Esophagus squamous epithelium (tissue), 4 donors: ENCODE results near the gene TMEM100.

Experiments
- POLR2A ChIP-seq, 4 donors: fragments of 450-650 bp; IDR thresholded peaks; one replicate each; pipeline ENCODE4 v1.6.1; 2017; ENCODE audit warnings: antibody characterized with exemption in 4 of 4, mild to moderate bottlenecking in 4 of 4, moderate library complexity in 3 of 4
- TF ChIP-seq, protein P1 (sequence below), 6 experiments: fragments of 450-650 bp in 4 of 6; fragments of 200-600 bp in 2 of 6; sonication (generic) in 2 of 6; IDR thresholded peaks; one replicate each; pipeline ENCODE4 v1.5.1; 2016 to 2019; ENCODE audit warnings: antibody characterized with exemption in 6 of 6, mild to moderate bottlenecking in 4 of 6, moderate library complexity in 4 of 6

DNA sequence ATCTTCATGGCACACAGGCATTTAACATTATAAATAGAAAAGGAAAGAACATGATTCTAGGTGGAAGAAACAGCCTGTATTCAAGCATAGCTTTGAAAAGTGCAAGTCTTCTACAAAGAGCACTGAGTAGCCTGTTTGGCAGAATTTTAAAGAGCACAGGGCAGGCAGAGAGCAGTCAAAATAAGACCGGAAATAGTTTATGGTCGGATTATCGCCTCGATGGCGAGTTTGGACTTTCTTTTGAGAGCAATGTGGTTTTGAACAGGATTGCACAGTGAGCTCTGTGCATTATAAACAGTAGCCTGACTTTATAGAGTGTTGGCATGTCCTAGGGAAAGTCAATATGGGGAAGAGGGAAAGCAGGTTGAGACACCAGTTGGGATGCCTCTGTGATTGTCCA is 6.2 kb upstream of the TMEM100 start:
- TF ChIP-seq, protein P1, sequence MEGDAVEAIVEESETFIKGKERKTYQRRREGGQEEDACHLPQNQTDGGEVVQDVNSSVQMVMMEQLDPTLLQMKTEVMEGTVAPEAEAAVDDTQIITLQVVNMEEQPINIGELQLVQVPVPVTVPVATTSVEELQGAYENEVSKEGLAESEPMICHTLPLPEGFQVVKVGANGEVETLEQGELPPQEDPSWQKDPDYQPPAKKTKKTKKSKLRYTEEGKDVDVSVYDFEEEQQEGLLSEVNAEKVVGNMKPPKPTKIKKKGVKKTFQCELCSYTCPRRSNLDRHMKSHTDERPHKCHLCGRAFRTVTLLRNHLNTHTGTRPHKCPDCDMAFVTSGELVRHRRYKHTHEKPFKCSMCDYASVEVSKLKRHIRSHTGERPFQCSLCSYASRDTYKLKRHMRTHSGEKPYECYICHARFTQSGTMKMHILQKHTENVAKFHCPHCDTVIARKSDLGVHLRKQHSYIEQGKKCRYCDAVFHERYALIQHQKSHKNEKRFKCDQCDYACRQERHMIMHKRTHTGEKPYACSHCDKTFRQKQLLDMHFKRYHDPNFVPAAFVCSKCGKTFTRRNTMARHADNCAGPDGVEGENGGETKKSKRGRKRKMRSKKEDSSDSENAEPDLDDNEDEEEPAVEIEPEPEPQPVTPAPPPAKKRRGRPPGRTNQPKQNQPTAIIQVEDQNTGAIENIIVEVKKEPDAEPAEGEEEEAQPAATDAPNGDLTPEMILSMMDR (IDR thresholded peaks at IDR 0.05): no peak
- TF ChIP-seq POLR2A (IDR thresholded peaks at IDR 0.05): no peak
